Dermis microvascular lymphatic vessel endothelial cell (primary cell): ENCODE results near the gene TMEM101. TPM values are rescaled to one million over a fixed set of nuclear protein-coding genes. Genes with fewer than 3 reads are reported as not detected.
"Not testable (repeated sequence)": the region's sequence is repeated elsewhere in the genome, so short reads cannot be mapped to it uniquely, and the experiment has no call there.

Source experiments
- DNase-seq, 2 donors: peaks; one replicate each; pipeline versions ENCODE4 v3.0.0 to v3.0.0-alpha.2; 2010; ENCODE audit warnings: low read depth in 2 of 2
- total RNA-seq: library from RNA; depleted of rRNA; stranded (reverse); fragments of >200 nt; gene quantifications from 2 replicates; pipeline ENCODE4 v1.2.1, GENCODE V29; 2014

The TMEM101 gene
- total RNA-seq, 1 donor from 2014 or later = 89.0 TPM

DNA sequence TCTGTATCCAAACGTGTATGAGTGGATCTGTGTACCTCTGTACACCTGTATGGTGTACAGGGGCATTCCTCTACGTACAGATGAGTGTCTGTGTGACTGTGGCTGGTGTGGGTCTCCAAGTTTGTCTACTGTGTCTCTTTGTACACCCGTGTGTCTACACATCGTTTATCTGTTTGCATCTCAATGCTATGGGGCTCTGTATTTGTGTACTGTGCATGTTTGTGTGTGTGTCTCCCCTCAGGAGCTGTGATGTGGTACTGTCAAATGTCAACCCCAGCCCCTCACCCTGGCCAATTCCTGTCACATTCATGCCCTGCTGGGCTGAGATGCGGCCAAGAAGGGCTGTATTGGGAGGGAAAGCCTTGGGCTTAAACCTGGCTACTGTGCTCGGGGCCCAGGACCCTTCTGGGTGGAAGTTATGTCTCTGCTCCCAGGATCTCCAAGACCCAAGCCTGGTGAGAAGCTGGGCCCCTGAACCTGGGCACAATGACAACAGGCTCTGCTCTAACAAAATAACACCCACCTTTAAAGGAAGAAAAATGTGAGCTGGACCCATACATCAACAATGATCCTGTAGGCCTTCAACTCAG, 13.8 kb downstream of the TMEM101 start:
- DNase-seq = no peak

DNA sequence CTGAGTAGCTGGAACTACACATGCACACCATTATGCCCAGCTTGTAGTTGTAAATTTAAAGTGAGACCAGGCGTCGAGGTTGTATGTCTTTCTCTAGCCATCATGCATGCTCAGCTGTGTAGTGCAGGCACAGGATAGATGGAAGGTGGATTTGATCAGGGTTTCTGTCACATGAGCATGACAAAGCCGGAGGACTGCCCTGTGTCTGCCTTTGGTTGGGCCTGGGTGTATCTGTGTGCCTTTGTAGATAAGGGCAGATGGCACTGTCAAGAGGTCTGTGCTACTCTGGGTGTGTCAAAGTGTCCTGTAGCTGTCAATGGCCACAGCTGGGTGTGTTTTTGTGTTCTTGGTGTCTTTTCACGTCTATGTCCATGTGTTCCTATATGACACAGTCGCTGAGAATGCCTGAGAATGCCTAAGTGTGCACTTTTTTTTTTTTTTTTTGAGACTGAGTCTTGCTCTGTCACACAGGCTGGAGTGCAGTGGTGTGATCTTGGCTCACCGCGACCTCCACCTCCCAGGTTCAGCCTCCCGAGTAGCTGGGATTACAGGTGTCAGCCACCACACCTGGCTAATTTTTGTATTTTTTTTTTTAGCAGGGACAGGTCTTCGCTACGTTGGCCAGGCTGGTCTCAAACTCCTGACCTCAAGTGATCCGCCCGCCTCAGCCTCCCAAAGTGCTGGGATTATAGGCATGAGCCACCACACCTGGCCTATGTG, 14.5 kb downstream of the TMEM101 start:
- DNase-seq = no peak

DNA sequence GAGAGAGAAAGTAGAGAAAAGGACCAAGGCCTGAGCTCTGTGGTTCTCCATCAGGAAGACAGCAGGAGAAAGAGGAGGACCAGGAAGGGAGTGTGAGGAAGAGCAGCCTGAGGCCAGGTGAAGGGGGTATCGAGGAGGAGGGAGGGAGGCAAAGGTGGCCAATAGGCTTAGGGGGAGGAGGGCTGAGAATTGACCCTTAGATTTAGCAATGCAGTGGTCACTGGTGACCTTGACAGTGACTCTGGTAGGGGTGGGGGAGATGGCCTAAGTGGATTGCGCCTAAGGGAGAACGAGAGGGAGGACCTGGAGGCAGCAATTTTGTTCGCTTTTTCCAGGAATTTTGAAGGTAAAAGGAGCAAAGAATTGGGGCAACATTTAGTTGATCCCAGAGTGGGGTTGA, 15.7 kb downstream of the TMEM101 start:
- DNase-seq = no peak

DNA sequence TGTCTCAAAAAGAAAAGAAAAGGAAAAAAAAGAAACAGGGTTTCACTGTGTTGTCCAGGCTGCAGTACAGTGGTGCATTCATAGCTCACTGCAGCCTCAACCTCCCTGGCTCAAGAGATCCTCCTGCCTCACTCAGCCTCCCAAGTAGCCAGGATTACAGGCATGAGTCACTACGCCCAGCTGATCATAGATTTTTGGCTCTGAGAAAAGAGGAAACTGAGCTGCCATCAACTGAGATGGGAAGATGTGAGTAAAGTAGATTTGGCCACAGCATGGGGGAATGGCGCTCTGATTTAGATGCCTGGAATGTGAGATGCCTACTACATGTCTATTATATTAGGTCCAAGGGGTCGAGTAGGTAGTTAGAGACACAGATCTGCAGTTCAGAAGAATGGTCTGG, 16.2 kb downstream of the TMEM101 start:
- peak in 1 of 2 donors; percentile 52 for DNase-seq

DNA sequence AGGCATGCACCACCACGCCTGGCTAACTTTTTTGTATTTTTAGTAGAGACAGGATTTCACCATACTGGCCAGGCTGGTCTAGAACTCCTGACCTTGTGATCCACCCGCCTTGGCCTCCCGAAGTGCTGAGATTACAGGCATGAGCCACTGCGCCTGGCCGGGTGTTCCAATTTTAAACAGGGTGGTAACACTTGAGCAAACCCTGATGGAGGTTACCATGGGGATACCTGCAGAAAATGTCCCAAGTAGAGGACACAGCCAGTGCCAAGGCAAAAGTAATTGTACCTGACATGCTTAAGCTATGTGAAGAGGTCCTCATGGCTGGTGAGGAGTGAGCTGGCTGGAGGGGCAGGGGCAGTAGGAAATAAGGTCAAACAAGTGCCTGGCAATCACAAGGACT, 17.6 kb downstream of the TMEM101 start:
- DNase-seq = not testable (repeated sequence)

DNA sequence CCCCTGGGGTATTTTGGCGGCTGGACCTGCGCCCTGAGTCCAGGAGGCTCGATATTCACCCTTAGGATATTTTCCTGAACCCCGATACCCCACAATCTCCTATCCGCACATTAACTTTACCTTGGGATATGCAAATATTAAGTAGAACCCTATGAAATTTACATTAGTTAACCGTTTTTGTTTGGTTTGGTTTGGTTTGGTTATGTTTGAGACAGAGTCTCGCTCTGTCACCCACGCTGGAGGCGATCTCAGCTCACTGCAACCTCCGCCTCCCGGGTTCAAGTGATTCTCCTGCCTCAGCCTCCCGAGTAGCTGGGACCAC, 19.7 kb downstream of the TMEM101 start:
- DNase-seq = no peak

DNA sequence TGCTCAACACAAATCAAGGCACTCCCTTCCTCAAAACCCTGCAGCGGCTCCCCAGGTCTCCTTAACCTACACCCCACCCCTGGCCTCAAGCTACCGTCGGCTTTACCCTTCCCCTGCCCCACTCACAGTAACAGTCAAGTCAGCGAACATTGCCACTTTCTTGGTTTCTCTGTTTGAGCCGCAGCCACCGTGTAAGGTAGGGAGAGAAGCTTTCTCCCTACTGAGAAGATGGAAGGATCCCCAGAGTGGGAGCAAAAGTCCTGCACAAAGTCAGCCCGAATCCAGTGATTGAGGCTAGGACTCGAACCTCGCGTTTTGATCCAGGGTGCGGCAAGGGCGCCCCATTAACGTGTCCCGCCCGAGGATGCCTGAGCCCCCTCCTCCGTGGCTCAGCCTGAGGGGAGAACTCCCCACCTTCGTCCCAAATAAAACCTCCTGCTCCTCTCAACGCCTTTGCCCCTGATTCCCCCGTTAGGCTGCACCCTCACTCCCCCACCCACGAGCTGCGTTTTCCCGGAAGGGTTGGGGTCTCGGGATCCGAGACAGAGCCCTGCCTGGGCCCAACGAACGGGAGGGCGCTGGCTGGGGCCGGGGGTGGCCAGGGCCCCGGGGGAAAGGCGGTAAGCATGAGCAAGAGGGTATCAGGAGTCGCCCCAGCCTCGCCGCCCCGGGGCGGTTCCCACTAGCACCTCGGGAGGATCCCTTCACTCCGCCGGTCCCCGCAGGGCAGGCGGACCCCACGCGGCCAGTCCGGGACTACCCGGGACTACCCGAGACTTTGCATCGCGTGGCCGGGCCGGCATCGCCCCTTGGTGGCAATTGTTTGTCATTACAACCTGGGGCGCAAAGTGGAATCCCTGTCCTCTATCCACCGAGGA, 20.3 kb downstream of the TMEM101 start:
- DNase-seq = peak in 1 of 2 donors; percentile 62

DNA sequence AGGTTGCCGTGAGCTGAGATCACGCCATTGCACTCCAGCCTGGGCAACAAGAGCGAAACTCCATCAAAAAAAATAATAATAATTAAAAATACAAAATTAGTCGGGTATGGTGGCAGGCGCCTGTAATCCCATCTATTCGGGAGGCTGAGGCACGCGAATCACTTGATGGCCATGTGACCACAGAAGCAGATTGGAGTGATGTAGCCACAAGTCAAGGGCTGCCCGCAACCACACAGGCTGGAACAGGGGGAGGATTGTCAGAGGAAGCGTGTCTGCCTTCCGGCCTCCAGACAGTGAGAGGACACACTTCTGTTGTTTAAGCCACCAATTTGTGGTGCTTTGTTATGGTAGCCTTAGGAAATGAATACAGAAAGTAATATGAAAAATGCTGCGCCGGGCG, 22.1 kb downstream of the TMEM101 start:
- DNase-seq = no peak

DNA sequence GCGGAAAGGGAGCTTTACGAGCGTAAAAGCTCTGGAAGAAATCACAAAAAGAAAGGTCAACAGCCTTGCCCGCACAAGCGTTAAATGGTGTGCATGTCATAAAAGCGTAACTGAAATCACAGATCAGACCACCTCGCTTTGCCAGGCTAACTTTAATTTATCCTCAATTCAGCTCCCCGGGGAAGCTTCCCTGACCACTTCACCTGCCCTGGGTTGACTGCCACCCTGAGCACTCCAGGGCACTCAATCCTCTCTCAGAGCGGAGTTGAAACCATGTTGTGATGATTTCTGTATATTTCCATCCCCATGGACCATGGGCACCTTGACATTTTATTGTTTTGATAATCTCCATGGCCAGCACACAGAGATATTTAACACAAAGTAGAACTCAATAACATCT, 26.5 kb downstream of the TMEM101 start:
- no peak for DNase-seq

DNA sequence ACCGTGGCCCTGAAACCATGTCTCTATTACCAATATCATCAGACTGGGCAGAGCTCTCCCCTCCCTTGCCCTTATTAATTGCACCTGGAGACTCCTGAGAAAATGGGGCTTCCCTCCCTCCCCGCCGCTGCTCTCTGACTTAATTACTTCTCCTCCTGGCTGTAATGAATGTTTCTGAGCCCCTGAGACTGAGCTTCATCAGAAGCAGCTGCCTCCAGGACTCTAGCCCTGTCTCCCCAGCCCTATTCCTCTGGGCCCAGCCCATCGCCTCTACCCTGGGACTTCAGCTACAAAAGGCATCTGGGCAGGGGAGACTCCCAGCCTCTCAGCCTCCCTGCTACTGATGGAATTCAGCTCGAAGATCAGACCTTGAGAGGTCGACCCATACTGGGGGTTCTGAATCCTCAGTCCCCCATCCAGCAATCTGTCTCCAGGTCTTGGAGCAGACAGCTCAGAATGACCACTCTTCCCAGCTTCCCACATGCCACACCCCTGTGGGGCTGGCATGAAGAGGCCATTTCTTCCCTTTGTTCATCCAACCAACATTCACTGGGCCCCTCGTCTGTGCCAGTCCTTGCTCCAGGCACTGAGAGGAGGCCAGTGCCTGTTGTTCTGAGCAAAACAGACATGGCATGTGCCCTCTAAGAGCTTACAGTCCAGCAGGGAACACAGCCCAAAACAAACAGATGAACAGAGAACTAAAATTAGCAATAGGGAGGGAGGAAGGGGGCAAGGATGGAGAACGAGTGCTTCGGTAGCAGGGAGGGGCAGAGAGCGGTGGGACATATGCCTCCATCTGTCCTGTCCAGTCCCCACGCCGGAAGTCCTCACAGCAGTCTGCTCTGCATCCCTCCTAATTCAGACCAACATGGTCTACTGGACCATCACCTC, 27.4 kb downstream of the TMEM101 start:
- DNase-seq = no peak

DNA sequence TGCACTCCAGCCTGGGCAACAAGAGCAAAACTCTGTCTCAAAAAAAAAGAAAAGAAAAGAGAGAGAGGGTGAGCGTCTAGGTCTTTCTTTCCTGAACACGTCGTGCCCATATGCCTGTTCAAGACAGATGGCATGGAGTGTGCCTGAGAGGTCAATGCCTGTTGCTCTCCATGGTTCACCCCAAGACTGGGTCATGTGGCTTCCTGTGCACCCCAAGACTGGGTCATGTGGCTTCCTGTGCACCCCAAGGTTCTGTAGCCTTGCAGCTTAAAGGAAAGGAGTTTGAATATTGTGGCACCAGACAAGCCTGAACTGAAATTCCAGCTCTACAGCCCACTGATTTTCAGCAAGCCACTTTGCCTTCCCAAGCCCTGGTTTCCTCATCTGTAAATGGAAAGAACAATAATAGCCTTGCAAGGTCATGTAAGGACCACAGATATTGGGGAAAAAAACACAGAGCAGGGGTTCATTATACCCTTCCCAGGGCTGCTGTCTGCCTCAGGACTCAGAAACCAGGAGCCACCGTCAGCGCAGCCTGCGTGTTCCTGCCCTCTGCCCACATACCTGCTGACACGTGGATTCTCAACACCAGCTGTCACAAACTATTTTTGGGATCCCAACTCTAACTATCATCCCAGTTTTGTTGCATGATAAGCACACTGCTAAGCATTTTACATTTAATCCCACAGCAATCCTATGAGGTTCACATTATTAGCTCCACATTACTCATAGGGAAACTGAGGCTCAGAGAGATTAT, 28.4 kb downstream of the TMEM101 start:
- DNase-seq = no peak

DNA sequence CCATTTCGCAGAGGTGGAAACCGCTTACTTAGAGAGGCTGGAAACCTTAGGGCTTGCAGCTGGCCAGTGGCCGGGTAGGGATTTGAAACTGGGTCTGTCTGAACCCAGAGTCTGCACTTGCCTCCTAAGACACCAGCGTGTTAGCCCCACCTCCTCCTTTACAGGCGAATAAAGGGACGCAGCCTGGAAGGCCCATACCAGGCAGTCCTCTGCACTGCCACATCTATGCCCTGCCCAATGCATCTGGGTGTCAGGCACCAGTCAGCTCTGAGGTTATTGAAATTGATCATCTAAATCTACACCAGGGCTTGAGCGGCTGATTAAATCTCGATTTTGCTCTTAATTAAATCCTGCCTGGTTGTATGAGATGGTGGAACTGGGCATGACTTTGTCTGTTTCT, 30.2 kb downstream of the TMEM101 start:
- no peak for DNase-seq

DNA sequence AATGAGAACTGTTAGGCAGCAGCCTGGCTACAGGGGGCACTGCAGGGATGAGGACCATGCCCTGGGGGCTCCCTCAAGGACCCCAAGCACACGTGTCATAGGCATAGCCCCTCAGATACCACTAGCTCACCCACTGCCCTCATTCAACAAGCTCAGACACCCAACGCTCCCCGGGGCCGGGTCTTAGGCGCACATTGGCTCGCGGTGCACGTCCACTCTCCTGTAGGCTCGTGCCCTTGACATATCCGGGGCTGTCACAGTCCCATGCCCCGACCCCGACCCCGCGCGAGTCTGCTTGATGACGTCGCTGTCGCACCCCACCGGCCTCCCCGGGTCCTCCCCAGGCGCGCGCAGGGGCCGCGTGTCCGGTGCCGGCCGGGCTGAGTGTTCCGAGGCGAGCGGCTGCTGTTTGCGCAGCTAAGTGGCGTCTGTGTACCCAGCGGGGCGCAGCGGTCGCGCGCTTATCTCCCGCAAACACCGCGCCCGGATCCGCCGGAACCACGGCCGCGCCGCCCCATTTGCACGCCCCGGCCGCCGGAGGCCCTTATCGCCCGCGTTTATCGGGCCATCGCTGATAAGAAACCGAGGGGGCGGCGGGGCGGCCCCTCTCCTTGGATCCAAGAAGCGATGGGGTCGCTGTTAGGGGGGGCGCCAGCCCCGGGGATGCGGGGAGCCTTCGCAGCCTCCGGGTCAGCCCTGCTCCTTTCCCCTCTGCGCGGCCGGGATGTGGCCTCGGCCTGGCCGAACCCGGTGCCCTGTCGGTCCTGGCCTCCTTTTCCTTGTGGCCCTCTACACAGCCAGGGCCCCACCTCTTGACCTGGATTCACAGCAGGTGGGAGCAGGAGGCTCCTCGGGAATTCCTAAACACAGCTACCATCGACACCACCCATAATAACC, 31.0 kb downstream of the TMEM101 start:
- no peak for DNase-seq

DNA sequence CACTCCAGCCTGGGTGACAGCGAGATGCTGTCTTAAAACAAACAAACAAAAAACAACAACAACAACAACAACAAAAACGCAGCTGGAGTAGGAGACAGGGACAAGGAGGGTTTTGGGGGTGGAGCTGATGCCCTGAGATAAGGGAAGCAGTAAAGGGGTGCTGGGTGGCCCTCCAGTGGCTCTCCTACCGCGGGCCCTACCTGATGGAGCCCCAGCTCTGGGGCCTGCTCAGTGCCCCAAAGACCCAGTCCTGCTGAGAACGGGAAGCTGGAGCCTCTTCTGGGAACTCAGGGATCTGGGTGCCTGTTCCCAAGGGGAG, 31.6 kb downstream of the TMEM101 start:
- DNase-seq = no peak

DNA sequence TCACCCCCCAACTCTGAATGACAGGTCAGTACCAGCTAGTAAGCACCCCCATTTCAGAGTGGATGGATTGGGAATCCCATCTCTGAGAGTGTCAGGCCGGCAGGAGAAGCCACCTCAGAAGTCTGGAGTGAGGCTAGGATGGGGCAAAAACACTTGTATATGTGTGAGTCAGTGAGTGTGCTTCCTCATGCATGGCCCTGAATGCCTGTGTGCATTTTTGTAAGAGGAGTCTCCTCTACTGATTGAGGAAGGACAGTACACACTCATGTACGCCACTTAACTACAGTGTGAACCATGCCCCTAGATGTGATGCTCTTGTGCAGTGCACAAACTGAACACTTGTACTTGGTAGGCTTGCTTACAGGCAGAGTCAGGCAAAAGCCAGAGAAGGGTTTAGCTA, 32.6 kb downstream of the TMEM101 start:
- DNase-seq = no peak

DNA sequence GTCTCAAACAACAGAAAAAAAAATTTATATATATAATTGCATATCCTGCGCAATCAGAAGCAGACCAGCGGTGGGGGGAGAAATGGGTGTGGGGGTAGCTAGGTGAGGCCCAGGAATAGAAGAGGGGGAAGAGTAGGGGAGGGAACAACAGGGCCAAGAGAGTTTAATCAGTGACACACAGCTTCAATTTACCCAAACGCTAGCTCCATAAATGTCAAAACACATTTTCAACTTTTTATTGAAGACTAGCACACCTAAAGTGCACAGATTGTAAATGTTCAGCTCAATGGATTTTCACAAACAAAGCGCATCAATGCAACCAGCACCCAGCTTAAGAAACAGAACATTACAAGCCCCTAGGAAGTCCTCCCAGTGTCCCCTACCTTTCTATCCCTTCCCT, 35.1 kb downstream of the TMEM101 start:
- no peak for DNase-seq

DNA sequence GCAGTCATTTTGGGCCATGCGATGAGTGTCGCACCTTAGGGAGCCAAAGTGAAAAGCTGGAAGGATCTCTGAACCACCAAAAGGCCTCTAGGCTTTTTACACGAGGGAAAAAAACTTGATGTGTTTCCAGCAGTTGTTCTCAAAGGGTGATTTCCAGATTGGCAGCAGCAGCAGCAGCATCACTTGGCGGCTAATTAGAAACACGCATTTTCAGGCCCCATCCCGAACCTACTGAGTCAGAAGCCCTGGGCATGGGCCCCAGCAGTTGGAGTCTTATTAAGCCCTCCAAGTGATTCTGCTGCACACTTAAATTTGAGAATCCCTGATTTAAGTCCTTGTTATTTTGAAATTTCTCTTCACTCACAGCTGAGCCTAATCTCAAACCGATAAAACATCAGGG, 35.8 kb downstream of the TMEM101 start:
- no peak for DNase-seq

DNA sequence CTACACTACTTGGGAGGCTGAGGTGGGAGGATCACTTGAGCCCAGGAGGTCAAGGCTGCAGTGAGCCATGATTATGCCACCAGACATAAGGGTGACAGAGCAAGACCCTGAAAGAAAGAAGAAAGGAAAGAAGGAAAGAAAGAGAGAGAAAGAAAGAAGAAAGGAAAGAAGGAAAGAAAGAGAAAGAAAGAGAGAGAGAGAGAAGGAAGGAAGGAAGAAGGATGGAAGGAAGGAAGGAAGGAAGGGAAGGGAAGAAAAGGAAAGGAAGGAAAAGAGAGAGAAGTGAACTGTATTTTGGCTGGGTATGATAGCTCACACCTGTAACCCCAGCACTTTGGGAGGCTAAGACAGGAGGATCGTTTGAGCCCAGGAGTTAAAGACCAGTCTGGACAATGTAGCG, 36.7 kb downstream of the TMEM101 start:
- DNase-seq = no peak

DNA sequence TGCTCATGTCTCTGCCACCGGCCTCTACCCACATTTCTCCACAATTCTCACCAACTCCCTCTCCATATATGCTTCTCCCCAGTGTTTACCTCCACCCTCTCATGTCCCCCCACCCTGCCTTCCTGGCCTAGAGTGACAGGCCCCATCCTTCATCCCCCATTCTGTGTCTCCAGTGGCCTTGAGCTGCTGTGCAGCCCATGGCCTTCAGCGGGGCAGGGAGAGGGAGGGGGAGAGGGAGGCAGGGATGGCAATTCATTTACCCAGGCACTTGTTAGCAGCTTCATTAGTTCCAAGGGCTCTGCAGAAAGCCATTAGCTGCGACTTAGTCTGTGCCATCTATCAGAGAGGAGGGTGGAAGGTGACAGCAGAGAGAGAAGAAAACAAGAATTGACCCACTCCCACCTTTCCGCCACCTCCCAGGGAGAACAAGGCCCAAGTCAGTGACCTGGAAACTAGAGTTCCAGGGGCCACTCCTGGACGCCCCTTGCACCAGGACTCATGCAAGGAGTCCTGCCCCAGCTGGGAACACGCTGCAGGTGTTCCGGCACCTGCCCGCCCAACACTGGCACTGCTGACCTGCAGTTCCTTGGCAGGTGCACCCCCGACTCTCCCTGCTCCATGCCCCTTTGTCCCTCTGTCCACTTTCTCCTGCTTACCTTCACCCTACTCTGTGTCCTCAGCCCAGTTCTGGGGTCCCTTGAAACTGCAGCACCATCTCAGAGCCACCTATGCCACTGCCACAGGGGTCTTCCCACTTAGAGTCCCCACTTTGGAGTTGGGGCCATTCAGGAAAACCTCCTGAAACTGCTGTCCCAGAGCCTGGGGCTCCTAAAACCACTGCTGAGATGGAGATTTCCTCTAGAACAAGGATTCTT, 37.6 kb downstream of the TMEM101 start:
- DNase-seq = no peak
